Superior temporal gyrus (tissue), 1 donor: ENCODE results near the gene OTX2.

Source experiments
- DNase-seq: peaks from one replicate; pipeline ENCODE4 v3.0.0-alpha.2; 2016; ENCODE audit errors: extremely low spot score

The OTX2 gene

DNA sequence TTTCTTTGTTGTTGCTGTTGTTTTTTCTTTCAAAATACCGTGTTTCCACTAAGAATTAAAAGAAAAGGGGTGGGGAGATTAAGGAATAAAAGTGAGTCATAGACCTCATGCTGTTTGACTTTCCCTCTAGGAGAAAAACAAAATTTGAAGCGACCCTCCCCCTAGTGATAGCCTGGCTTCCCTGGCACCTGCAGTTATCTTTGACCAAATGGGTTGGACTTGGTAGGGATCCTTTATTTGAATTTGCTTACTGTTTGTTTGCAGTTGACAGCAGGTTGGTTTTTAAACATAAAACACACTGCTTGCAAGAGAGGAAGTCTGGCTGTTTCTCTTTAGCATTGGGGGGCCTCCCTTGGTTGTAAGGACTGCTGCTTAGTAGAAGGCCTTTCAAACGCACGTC lies 14.0 kb downstream of the OTX2 start:
- DNase-seq = no peak

- no peak for DNase-seq
These were observed 15.0 kb downstream of the OTX2 start for GRCh38 chr14:56795284-56795622.

GRCh38 chr14:56794557-56795283 lies 15.6 kb downstream of the OTX2 start:
- DNase-seq = no peak

DNA sequence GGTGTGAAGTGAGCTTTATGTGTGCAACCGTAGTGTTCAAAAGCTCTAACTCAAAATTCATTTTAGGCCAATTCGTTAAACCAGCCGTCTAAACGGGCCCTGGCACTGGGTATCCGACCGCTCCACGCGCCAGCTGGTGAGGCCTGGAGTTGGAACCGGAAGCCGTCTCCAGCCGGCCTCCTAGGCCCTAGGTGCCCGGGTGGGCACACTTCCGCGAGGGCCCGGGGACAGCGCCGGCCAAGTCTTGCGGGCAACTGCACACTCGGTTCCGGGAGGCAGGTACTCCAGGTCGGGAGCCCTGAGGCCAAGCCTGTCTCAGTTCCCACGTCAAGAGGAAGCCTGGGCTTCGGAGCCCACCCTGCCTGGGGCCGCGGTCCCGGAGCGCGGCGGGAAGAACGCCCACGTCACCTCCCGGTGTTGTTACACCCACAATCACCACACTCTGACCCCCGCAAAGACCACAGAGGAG lies 16.2 kb downstream of the OTX2 start:
- DNase-seq = no peak

GRCh38 chr14:56789955-56790354 lies 20.3 kb downstream of the OTX2 start:
- no peak for DNase-seq

GRCh38 chr14:56787530-56787929 lies 22.7 kb downstream of the OTX2 start:
- DNase-seq = no peak

DNA sequence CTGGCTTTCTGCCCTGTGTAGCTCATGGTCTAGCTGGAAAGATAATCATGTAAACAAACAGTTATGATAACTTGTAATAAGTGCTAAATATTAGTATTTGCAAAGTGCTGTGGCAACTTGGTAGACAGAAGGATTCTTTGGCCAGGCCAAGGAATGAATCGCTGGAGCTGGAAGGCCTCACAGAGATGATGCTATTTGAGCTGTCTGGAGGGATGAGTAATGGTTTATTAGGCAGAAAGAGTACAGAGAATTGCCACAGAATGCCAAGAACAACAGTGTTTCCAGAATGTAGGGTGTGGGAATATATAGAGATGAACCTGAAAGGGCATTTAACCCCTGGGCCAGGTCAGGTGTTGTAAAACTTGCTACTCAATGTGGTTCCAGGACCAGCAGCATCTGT lies 27.6 kb downstream of the OTX2 start:
- no peak for DNase-seq

DNA sequence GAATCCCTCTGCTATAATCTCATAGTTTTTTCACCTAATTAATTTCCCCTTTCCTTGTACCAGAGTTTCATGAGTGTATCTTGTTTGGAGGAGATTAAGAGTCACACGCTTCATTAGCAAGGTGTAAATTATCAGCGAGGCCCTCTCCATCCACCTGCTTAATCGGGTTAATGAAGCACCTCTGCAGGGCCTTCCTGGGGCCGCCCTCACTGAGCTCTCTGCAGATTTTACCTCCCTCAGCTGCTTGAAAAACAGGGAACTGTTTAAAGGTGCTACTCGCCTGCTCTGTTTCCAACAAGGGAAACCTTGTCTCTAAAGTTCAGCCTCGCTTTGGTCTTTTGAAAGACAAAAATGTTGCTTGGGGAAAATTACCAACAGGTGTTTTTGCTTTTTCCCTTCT lies 35.8 kb downstream of the OTX2 start:
- no peak for DNase-seq

DNA sequence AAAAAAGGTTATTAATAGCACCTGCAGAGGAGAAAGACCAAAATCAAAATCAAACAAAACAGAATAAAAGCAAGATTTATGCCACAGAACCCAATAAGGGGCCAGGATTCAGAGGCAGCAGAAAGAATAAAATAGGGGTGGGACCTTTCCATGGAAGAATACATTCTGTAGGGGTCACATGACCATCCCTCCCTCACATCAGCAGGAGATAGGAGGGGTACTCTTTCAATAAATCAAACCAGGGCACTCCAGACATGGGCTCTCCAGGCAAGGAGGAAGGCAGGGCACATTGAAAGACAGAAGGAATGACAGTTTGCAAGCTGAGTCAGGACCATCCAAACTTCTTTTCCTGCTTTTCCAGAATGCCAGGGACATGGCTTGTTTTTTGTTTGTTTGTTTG lies 39.8 kb downstream of the OTX2 start:
- DNase-seq = no peak

DNA sequence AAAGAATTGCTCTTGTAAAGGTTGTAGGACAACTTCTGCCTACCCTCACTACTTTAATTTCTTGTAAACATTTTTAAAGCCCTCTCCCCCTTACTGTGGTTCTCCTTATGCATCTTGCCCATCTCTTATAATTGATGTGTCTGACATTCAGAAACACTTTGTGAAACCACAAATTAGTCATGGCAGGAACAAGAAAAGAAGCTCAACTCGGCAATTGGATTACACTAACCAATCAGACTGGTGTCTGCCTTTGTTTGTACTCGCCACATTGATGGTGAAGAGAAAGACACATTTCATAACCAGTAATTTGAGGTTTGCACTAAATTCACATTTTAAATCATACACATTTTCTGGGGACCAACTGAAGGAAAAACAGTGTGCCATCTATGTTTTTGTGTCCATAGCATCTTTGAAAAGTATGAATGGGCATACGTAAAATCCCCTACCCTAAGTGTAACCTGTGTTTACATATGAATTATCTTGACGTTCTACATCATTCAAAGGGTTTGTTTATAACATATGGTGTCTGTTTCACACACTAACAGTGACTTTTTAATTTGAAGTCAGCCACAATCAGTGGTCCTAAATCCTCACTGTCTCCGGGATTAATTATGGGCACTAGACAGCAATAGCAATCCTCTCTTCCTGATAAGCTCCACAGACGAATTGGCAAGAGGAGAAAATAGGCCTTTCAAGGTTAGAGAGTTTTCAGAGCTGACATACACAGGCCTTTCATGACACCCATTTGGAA lies 49.9 kb downstream of the OTX2 start:
- no peak for DNase-seq

DNA sequence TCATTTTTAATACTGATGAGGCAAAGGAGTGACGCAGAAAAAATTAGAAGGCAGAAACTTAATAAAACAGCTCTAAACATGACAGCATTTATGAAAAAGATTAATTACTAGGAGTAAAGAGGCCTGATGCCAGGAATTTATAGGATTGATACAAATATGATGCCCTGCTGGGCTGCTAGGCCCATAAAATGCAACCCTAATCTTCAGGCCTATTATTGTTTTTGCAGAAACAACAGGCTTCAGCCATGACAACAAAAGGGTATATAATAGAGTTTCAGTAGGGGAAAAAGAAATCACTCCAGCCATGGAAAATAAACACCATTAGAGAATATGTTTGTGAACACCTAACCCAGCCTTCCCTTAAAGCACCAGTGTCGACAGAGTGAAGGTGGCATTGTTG lies 50.6 kb downstream of the OTX2 start:
- no peak for DNase-seq

DNA sequence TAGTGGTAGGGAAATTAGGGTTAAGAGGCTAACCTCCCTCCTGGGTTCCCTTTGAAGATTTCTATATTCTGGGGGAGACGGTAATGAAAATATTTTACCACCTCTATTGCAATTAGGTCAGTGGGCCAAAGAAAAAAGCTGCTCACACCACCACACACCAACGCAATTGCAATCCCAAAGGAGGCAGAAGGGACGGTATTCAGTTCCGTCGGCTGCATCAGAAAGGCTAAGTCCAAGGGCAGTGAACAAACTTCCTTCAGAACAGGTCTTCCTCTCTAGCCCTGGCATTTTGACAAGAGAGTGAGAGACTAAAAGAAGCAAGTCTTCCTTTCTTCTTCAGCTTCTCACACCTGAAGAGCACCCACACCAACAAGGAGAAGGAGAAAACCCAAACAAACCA lies 51.2 kb downstream of the OTX2 start:
- DNase-seq = no peak

GRCh38 chr14:56754921-56755320 lies 55.4 kb downstream of the OTX2 start:
- DNase-seq = no peak

DNA sequence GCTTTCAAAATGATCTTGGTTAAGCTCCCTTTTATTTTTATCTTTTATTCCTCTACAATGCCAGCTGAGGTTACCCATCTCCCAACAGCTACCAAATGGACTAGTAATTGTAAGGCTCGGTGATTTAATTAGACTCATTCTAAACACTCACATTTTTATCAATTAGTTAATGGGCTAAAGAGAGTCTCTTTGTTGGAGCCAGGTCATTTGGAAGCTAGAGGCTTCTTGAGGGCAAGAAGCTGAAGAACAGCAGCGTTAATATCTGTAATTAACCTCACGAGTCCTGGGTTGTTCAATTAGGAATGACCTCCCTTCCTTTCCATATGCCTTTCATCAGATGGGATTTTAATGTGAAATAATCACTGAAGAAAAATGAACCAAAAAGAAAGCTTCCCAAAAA lies 56.9 kb downstream of the OTX2 start:
- DNase-seq = no peak

DNA sequence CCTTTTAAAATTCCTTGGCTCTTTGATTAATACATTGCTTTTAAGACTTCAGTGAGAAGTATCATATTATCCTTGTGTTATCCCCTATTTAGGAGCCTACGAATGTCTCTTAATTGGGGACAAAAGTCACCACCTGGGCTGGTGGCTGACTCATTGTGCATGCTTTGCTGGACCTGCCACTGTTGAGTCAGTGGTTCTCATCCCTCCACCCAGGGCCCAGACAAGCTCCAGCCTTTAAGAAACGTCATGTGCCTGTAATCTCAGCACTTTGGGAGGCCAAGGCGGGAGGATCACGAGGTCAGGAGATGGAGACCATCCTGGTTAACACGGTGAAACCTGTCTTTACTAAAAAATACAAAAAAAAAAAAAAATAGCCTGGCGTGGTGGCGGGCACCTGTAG lies 57.9 kb downstream of the OTX2 start:
- no peak for DNase-seq

GRCh38 chr14:56751471-56751870 lies 58.8 kb downstream of the OTX2 start:
- no peak for DNase-seq
